Neural progenitor cell (in vitro differentiated cells): ENCODE data around the gene PRDM12.

Experiments used
- EZH2 ChIP-seq: fragments of 200-600 bp; sonication (generic); IDR thresholded peaks from 2 replicates; pipeline ENCODE4 v1.6.1; 2017; ENCODE audit warnings: antibody characterized with exemption, mild to moderate bottlenecking, moderate library complexity
- TF ChIP-seq, protein P1 (sequence below): fragments of 200-600 bp; sonication (generic); IDR thresholded peaks from 2 replicates; pipeline ENCODE4 v1.5.1; 2017; ENCODE audit warnings: antibody characterized with exemption, mild to moderate bottlenecking

- TF ChIP-seq, protein P1, sequence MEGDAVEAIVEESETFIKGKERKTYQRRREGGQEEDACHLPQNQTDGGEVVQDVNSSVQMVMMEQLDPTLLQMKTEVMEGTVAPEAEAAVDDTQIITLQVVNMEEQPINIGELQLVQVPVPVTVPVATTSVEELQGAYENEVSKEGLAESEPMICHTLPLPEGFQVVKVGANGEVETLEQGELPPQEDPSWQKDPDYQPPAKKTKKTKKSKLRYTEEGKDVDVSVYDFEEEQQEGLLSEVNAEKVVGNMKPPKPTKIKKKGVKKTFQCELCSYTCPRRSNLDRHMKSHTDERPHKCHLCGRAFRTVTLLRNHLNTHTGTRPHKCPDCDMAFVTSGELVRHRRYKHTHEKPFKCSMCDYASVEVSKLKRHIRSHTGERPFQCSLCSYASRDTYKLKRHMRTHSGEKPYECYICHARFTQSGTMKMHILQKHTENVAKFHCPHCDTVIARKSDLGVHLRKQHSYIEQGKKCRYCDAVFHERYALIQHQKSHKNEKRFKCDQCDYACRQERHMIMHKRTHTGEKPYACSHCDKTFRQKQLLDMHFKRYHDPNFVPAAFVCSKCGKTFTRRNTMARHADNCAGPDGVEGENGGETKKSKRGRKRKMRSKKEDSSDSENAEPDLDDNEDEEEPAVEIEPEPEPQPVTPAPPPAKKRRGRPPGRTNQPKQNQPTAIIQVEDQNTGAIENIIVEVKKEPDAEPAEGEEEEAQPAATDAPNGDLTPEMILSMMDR, result no peak
- no peak for TF ChIP-seq EZH2
These were observed at the start of gene PRDM12 for GRCh38 chr9:130664251-130665028.
